GM12873 (cell line): ENCODE results near the gene GNAT3.
A peak's percentile ranks its signal among the peaks of the same experiment; 100 is the strongest.

ENCODE experiments used
- CTCF ChIP-seq: IDR thresholded peaks from 2 replicates; pipeline ENCODE4 v1.5.1; 2012; ENCODE audit warnings: low read depth, mild to moderate bottlenecking, moderate library complexity, low read length, control low read depth; ENCODE audit not compliant: insufficient read depth; ENCODE audit errors: missing control alignments

Gene GNAT3

GRCh38 chr7:80464211-80464610 lies 47.7 kb downstream of the GNAT3 start:
- TF ChIP-seq CTCF = no peak

GRCh38 chr7:80463272-80463920 lies 48.5 kb downstream of the GNAT3 start:
- no peak for TF ChIP-seq CTCF

- no peak for TF ChIP-seq CTCF
Measured at GRCh38 chr7:80460857-80461256, 51.0 kb downstream of the GNAT3 start.

GRCh38 chr7:80459776-80460510 lies 51.9 kb downstream of the GNAT3 start:
- TF ChIP-seq CTCF = no peak

- TF ChIP-seq CTCF = no peak
Measured at GRCh38 chr7:80458822-80459725, 52.8 kb downstream of the GNAT3 start.

GRCh38 chr7:80453699-80454340 lies 58.0 kb downstream of the GNAT3 start:
- peak; percentile 16 for TF ChIP-seq CTCF
